Activated naive CD8-positive, alpha-beta T cell treated with anti-CD3 and anti-CD28 coated beads for 36 hours (primary cell): ENCODE measurements around the gene FBXO2. TPM values are rescaled to one million over a fixed set of nuclear protein-coding genes. Genes with fewer than 3 reads are reported as not detected.

ENCODE experiments used
- DNase-seq: peaks from one replicate; pipeline ENCODE4 v3.0.0; 2021
- H3K27ac Mint-ChIP-seq: one replicate; pipeline ENCODE4 v1.8.0; 2022; ENCODE audit warnings: mild to moderate bottlenecking, moderate library complexity, mixed read lengths
- H3K27me3 Mint-ChIP-seq: one replicate; pipeline ENCODE4 v1.8.0; 2022; ENCODE audit warnings: mild to moderate bottlenecking, mixed read lengths
- H3K36me3 Mint-ChIP-seq: one replicate; pipeline ENCODE4 v1.8.0; 2021; ENCODE audit warnings: mild to moderate bottlenecking, mixed read lengths
- H3K4me1 Mint-ChIP-seq: one replicate; pipeline ENCODE4 v1.8.0; 2021; ENCODE audit warnings: mixed read lengths
- H3K4me3 Mint-ChIP-seq: one replicate; pipeline ENCODE4 v1.8.0; 2022; ENCODE audit warnings: mild to moderate bottlenecking, moderate library complexity, mixed read lengths
- H3K9me3 Mint-ChIP-seq: one replicate; pipeline ENCODE4 v1.8.0; 2022; ENCODE audit warnings: mixed read lengths
- total RNA-seq, 2 experiments: library from RNA; stranded (reverse); gene quantifications; one replicate each; pipeline ENCODE4 v1.2.3, GENCODE V29; 2021

FBXO2 gene
- total RNA-seq, 2 experiments from 2014 or later, result 1.5 to 1.7 TPM

GRCh38 chr1:11671544-11672286 lies 17.5 kb upstream of the FBXO2 start:
- DNase-seq, result no peak
- no peak overlapping the region for H3K4me3 Mint-ChIP-seq
- H3K4me1 Mint-ChIP-seq, result no peaks in the 10 kb centered on the region
- peaks cover 5% of the 10 kb centered on the region for H3K36me3 Mint-ChIP-seq
- no peak overlapping the region for H3K27ac Mint-ChIP-seq
- H3K9me3 Mint-ChIP-seq, result no peaks in the 10 kb centered on the region
- no peaks in the 10 kb centered on the region for H3K27me3 Mint-ChIP-seq

GRCh38 chr1:11671205-11671543 lies 16.9 kb upstream of the FBXO2 start:
- H3K4me3 Mint-ChIP-seq, result no peak overlapping the region
- no peak for DNase-seq
- H3K9me3 Mint-ChIP-seq, result no peaks in the 10 kb centered on the region
- H3K27me3 Mint-ChIP-seq, result no peaks in the 10 kb centered on the region
- peaks cover 6% of the 10 kb centered on the region for H3K36me3 Mint-ChIP-seq
- no peaks in the 10 kb centered on the region for H3K4me1 Mint-ChIP-seq
- no peak overlapping the region for H3K27ac Mint-ChIP-seq

DNA sequence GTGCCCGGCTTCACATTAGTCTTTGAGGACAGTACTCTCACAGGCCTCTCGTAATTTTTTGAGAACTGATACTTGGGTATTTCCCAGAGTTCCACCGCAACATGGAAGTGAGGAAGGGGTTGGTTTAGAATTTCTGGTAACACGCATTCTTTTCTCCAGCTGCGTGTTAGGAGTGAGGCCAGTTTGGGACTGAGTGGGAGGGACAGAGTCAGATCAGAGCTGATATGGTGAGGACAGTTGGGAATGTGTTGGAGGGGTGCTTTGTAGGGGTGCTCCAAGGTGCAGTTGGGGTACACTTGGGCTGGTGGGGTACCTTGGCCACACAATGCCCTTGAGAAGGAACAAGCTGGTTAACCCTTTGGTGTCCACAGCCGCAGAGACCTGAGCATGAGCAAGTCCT lies 16.5 kb upstream of the FBXO2 start:
- H3K27me3 Mint-ChIP-seq, result no peaks in the 10 kb centered on the region
- no peak for DNase-seq
- no peaks in the 10 kb centered on the region for H3K4me1 Mint-ChIP-seq
- H3K27ac Mint-ChIP-seq, result no peak overlapping the region
- peaks cover 6% of the 10 kb centered on the region for H3K36me3 Mint-ChIP-seq
- H3K4me3 Mint-ChIP-seq, result no peak overlapping the region
- no peaks in the 10 kb centered on the region for H3K9me3 Mint-ChIP-seq

DNA sequence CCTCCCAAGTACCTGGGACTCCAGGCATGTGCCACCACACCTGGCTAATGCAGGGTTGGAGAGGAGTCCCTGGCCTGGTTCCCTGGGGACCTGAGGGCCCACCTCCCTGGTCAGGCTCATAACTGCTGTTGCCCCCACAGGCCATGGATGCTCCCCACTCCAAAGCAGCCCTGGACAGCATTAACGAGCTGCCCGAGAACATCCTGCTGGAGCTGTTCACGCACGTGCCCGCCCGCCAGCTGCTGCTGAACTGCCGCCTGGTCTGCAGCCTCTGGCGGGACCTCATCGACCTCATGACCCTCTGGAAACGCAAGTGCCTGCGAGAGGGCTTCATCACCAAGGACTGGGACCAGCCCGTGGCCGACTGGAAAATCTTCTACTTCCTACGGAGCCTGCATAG lies 14.3 kb upstream of the FBXO2 start:
- Mint-ChIP-seq H3K36me3 (peaks cover 6% of the 10 kb centered on the region), H3K4me3 (no peak overlapping the region), H3K9me3 (no peaks in the 10 kb centered on the region), H3K27me3 (no peaks in the 10 kb centered on the region), H3K4me1 (no peaks in the 10 kb centered on the region), H3K27ac (no peak overlapping the region)
- DNase-seq, result no peak

- Mint-ChIP-seq H3K9me3 (no peaks in the 10 kb centered on the region), H3K27ac (peak overlapping the region; percentile 83), H3K36me3 (peaks cover 4% of the 10 kb centered on the region), H3K4me1 (no peaks in the 10 kb centered on the region), H3K4me3 (peak overlapping the region; percentile 78), H3K27me3 (no peaks in the 10 kb centered on the region)
- peak; percentile 75 for DNase-seq
Observed at GRCh38 chr1:11664336-11665065, 10.3 kb upstream of the FBXO2 start.

- Mint-ChIP-seq H3K27ac (no peak overlapping the region), H3K4me1 (no peaks in the 10 kb centered on the region), H3K4me3 (no peak overlapping the region), H3K9me3 (no peaks in the 10 kb centered on the region), H3K27me3 (no peaks in the 10 kb centered on the region), H3K36me3 (no peaks in the 10 kb centered on the region)
- no peak for DNase-seq
Observed at GRCh38 chr1:11661103-11661502, 6.9 kb upstream of the FBXO2 start.

DNA sequence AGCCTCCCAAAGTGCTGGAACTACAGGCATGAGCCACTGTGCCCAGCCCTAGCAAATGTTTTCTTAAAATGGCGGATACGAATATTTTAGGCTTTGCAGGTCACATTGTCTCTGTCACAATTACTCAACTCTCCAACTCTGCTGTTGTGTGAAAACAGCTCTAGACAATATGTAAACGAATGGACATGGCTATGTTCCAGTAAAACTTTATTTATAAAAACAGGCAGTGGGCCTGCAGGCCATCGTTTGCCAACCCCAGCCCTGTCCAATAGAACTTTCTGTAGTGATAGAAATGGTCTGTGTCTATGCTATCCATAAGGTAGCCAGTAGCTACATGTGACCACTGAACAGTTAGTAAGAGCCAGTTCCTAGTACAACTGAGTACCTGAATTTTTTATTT lies 5.5 kb upstream of the FBXO2 start:
- Mint-ChIP-seq H3K4me3 (no peak overlapping the region), H3K27me3 (no peaks in the 10 kb centered on the region), H3K9me3 (no peaks in the 10 kb centered on the region), H3K4me1 (peaks cover 3% of the 10 kb centered on the region), H3K27ac (no peak overlapping the region), H3K36me3 (no peaks in the 10 kb centered on the region)
- no peak for DNase-seq

DNA sequence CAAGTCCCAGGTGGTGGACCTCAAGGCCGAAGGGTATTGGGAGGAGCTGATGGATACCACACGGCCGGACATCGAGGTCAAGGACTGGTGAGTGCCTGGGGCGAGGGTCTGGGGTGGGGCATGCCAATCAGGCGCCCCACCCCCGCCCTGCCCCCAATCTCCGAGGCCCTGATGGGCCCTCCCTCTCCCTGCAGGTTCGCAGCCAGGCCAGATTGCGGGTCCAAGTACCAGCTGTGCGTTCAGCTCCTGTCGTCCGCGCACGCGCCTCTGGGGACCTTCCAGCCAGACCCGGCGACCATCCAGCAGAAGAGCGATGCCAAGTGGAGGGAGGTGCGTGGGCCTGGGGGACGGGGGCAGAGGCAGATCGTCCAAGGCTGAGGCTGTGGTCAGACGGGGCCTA lies 4.3 kb upstream of the FBXO2 start:
- Mint-ChIP-seq H3K36me3 (no peaks in the 10 kb centered on the region), H3K27ac (no peak overlapping the region), H3K4me3 (no peak overlapping the region), H3K4me1 (peaks cover 3% of the 10 kb centered on the region), H3K27me3 (no peaks in the 10 kb centered on the region), H3K9me3 (no peaks in the 10 kb centered on the region)
- DNase-seq, result no peak

GRCh38 chr1:11657654-11658053 lies 3.4 kb upstream of the FBXO2 start:
- H3K27ac Mint-ChIP-seq, result no peak overlapping the region
- no peak for DNase-seq

DNA sequence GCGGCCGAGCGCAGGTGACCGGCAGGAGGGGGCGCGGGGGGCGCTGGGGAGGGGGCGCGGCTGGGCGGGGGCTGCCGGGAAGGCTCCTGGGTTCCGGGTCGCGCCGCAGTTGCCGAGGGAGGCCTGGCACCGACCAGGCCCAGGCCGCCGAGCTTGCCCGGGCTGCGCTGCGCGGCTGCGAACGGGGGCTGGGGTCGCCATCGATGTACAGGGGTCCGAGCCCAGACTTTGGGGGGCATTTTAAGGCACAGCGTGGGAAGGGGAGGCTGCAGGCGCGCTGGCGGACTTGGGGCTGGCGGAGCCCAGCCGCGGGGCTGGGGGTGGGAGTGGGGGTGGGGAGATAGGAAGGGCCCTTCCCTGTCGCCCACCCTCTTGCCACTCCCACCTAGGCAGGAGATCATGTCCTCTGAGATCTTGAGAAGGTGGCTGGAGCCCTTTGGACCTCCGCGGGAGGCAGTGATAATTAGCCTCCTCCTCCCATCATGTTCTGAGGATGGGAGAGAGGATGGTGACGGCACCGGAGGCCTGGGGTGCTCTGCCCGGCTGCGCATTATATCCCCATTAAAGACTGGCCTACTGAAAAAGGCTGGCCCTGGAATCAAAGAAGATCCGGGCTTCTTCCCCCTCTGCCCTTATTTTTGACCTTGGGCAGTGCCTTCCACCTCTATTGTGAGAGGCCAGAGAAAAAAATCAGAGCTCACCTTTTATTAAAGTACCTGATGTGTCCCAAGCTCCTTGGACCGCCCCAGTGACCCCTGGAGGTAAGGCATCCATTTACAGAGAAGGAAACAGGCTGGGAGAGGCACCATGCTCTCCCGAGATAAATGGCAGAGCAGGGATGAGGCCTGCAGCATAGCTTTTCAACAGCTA lies 945 bp upstream of the FBXO2 start:
- no peaks in the 10 kb centered on the region for H3K9me3 Mint-ChIP-seq
- peaks cover 11% of the 10 kb centered on the region for H3K4me1 Mint-ChIP-seq
- no peaks in the 10 kb centered on the region for H3K36me3 Mint-ChIP-seq
- no peaks in the 10 kb centered on the region for H3K27me3 Mint-ChIP-seq
- H3K27ac Mint-ChIP-seq, result no peak overlapping the region
- H3K4me3 Mint-ChIP-seq, result peak overlapping the region; percentile 76
- no peak for DNase-seq

More at GRCh38 chr1:11657654-11658053, 3.4 kb upstream of the FBXO2 start:
- Mint-ChIP-seq H3K9me3 (no peaks in the 10 kb centered on the region), H3K4me1 (peaks cover 3% of the 10 kb centered on the region), H3K4me3 (no peak overlapping the region), H3K27me3 (no peaks in the 10 kb centered on the region), H3K36me3 (no peaks in the 10 kb centered on the region)

GRCh38 chr1:11653861-11654136 lies 430 bp downstream of the FBXO2 start:
- H3K36me3 Mint-ChIP-seq, result no peaks in the 10 kb centered on the region
- DNase-seq, result no peak
- H3K4me1 Mint-ChIP-seq, result peaks cover 16% of the 10 kb centered on the region
- H3K4me3 Mint-ChIP-seq, result peak overlapping the region; percentile 48
- no peak overlapping the region for H3K27ac Mint-ChIP-seq
- no peaks in the 10 kb centered on the region for H3K9me3 Mint-ChIP-seq
- no peaks in the 10 kb centered on the region for H3K27me3 Mint-ChIP-seq

- Mint-ChIP-seq H3K4me1 (peaks cover 16% of the 10 kb centered on the region), H3K4me3 (peak overlapping the region; percentile 48), H3K27me3 (no peaks in the 10 kb centered on the region), H3K9me3 (no peaks in the 10 kb centered on the region), H3K27ac (peak overlapping the region; percentile 42), H3K36me3 (no peaks in the 10 kb centered on the region)
- no peak for DNase-seq
Observed at GRCh38 chr1:11653101-11653860, 948 bp downstream of the FBXO2 start.

- no peak overlapping the region for H3K27ac Mint-ChIP-seq
- no peaks in the 10 kb centered on the region for H3K9me3 Mint-ChIP-seq
- no peaks in the 10 kb centered on the region for H3K36me3 Mint-ChIP-seq
- no peak for DNase-seq
- no peak overlapping the region for H3K4me3 Mint-ChIP-seq
- peaks cover 16% of the 10 kb centered on the region for H3K4me1 Mint-ChIP-seq
- H3K27me3 Mint-ChIP-seq, result no peaks in the 10 kb centered on the region
Observed at GRCh38 chr1:11652203-11652780, 1.9 kb downstream of the FBXO2 start.

GRCh38 chr1:11651017-11651416 lies 3.2 kb downstream of the FBXO2 start:
- DNase-seq, result no peak
- H3K36me3 Mint-ChIP-seq, result no peaks in the 10 kb centered on the region
- H3K4me1 Mint-ChIP-seq, result peaks cover 16% of the 10 kb centered on the region
- H3K27ac Mint-ChIP-seq, result peak overlapping the region; percentile 46
- H3K9me3 Mint-ChIP-seq, result no peaks in the 10 kb centered on the region
- no peaks in the 10 kb centered on the region for H3K27me3 Mint-ChIP-seq
- H3K4me3 Mint-ChIP-seq, result peak overlapping the region; percentile 71
